ENCODE data around the gene CD44. TPM values are rescaled to one million over a fixed set of nuclear protein-coding genes. Genes with fewer than 3 reads are reported as not detected.

CD44 gene
- total and polyA plus RNA-seq, 10 of the 15 experiments (the other 5 are each of a cell fraction or from before 2014, with no cell fraction given), result 57.1 to 293 (median 120) TPM

DNA sequence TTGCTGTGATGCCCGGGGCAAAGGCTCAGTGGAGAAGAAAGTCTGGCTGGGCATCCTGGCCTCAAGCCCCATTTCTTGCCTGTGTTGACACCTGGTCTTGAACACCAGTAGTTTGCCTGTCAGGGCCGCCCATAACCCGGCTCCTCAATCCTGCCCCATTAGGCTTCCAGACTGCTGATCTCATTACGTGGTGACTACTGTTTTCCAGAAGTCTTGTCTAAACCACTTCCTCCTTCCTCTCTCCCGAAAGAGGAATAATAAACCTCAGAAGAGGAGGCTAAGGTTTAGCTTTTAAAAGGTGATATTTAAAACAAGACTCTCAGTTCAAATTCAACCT is 97.7 kb downstream of the CD44 start:
- Histone ChIP-seq H2AFZ (ENCODE audit: control insufficient read depth, low read depth, low read length) (no peak overlapping the region), H3K4me3 (no peak overlapping the region), H3K79me2 (ENCODE audit: control insufficient read depth, insufficient read depth, low read length) (no peaks in the 10 kb centered on the region), H4K20me1 (ENCODE audit: control insufficient read depth, insufficient read depth) (no peaks in the 10 kb centered on the region), H3K9me3 (replicated peaks; ENCODE audit: control insufficient read depth, insufficient read depth, low read length) (no peaks in the 10 kb centered on the region; the same call in 2 of the 3 replicates), H3K9ac (ENCODE audit: control insufficient read depth, insufficient read depth, low read length) (no peak overlapping the region), H3K4me2 (ENCODE audit: control insufficient read depth, insufficient read depth) (no peak overlapping the region), H3K36me3 (ENCODE audit: control insufficient read depth in 2 of 2, insufficient read depth in 2 of 2, low read length in 1 of 2) (no peaks in the 10 kb centered on the region), H3K27me3 (replicated peaks in 1 of 2; ENCODE audit: control insufficient read depth in 2 of 2, insufficient read depth in 2 of 2, low read length in 1 of 2) (no peaks in the 10 kb centered on the region), H3K27ac (ENCODE audit: control insufficient read depth, insufficient read depth) (no peak overlapping the region), H3K4me1 (ENCODE audit: control insufficient read depth, insufficient read depth, low read length) (peaks cover 19% of the 10 kb centered on the region)
- CTCF ChIA-PET, result interaction anchor here (1.0 to 11.7 kb wide), 13 partner anchors 54 to 310 kb away, joined by 3 to 98 read pairs (median 4); no protein-coding TSS in a partner anchor
- DNase-seq (ENCODE audit: low read depth, low spot score), result no peak
- no TSS peak for BruUV-seq (replicated peaks)
- FAIRE-seq, result no peak
- SMC1A ChIA-PET (ENCODE audit: uncharacterized antibody, unreplicated experiment), result interaction anchor here (1.0 to 6.5 kb wide), 15 partner anchors 9 to 311 kb away, joined by 3 to 64 read pairs (median 5); no protein-coding TSS in a partner anchor
- intact Hi-C loops (cut with micrococcal nuclease; ENCODE audit: unreplicated experiment) (loop anchor here (5.0 kb wide), 1 partner anchor 89 kb away; no protein-coding TSS in a partner anchor), in situ Hi-C loops (cut with MboI) (loop anchor here (5.0 kb wide), 2 partner anchors 239 to 314 kb away; no protein-coding TSS in a partner anchor)
- POLR2A ChIA-PET, result no interaction called here
- RAD21 ChIA-PET (ENCODE audit: unreplicated experiment), result interaction anchor here (1.0 to 7.4 kb wide), 7 partner anchors 36 to 312 kb away, joined by 4 to 79 read pairs (median 5); no protein-coding TSS in a partner anchor
- 69% methylated on average over 5 of the region's 5 CpGs for WGBS (ENCODE audit: insufficient coverage, insufficient replicate concordance, low lambda C conversion rate, missing lambda C conversion rate)
- no peak for ATAC-seq
- TF ChIP-seq ZNF274 (IDR thresholded peaks at IDR 0.05; ENCODE audit: insufficient read depth, insufficient read length) (no peak), CHD1 (IDR thresholded peaks at IDR 0.05; ENCODE audit: low read depth, low read length) (no peak), EP300 (IDR thresholded peaks at IDR 0.05; ENCODE audit: borderline replicate concordance in 1 of 2, control insufficient read depth in 1 of 2, low read depth in 2 of 2, low read length in 2 of 2) (no peak)

DNA sequence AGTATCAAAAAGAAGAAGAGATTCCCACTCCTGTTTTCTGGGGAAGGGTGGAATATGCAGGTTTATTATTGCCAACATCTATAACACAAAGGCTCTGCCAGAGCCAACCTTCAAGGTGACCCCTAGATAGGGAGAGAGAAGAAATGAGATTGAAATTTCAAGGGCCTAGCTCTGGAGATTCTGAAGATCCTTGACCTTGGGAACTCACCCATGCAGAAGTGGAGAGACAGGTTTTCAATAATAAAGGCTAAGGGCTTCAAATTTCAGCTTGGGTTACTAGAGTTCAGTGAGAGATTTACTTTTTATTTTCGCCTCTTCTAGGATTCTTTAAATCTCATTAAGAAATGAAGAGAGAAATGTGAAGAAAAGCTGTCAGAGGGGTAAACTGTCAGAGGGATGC is 98.4 kb downstream of the CD44 start:
- no peak for DNase-seq (ENCODE audit: low read depth, low spot score)
- no peaks in the 10 kb centered on the region for H3K27me3 ChIP-seq (replicated peaks in 1 of 2; ENCODE audit: control insufficient read depth in 2 of 2, insufficient read depth in 2 of 2, low read length in 1 of 2)
- in situ Hi-C loops (cut with MboI) (loop anchor here (5.0 kb wide), 2 partner anchors 240 to 315 kb away; no protein-coding TSS in a partner anchor), intact Hi-C loops (cut with micrococcal nuclease; ENCODE audit: unreplicated experiment) (loop anchor here (5.0 kb wide), 1 partner anchor 90 kb away; no protein-coding TSS in a partner anchor)
- TF ChIP-seq, protein P1, sequence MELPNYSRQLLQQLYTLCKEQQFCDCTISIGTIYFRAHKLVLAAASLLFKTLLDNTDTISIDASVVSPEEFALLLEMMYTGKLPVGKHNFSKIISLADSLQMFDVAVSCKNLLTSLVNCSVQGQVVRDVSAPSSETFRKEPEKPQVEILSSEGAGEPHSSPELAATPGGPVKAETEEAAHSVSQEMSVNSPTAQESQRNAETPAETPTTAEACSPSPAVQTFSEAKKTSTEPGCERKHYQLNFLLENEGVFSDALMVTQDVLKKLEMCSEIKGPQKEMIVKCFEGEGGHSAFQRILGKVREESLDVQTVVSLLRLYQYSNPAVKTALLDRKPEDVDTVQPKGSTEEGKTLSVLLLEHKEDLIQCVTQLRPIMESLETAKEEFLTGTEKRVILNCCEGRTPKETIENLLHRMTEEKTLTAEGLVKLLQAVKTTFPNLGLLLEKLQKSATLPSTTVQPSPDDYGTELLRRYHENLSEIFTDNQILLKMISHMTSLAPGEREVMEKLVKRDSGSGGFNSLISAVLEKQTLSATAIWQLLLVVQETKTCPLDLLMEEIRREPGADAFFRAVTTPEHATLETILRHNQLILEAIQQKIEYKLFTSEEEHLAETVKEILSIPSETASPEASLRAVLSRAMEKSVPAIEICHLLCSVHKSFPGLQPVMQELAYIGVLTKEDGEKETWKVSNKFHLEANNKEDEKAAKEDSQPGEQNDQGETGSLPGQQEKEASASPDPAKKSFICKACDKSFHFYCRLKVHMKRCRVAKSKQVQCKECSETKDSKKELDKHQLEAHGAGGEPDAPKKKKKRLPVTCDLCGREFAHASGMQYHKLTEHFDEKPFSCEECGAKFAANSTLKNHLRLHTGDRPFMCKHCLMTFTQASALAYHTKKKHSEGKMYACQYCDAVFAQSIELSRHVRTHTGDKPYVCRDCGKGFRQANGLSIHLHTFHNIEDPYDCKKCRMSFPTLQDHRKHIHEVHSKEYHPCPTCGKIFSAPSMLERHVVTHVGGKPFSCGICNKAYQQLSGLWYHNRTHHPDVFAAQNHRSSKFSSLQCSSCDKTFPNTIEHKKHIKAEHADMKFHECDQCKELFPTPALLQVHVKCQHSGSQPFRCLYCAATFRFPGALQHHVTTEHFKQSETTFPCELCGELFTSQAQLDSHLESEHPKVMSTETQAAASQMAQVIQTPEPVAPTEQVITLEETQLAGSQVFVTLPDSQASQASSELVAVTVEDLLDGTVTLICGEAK (IDR thresholded peaks at IDR 0.05; ENCODE audit: borderline replicate concordance), result no peak
- no peak overlapping the region for H2AFZ ChIP-seq (ENCODE audit: control insufficient read depth, low read depth, low read length)
- no TSS peak for BruUV-seq (replicated peaks)
- WGBS (ENCODE audit: insufficient coverage, insufficient replicate concordance, low lambda C conversion rate, missing lambda C conversion rate), result 89% methylated on average over 1 of the region's 1 CpG
- no peaks in the 10 kb centered on the region for H3K79me2 ChIP-seq (ENCODE audit: control insufficient read depth, insufficient read depth, low read length)
- FAIRE-seq, result no peak
- no peaks in the 10 kb centered on the region for H4K20me1 ChIP-seq (ENCODE audit: control insufficient read depth, insufficient read depth)
- peaks cover 19% of the 10 kb centered on the region for H3K4me1 ChIP-seq (ENCODE audit: control insufficient read depth, insufficient read depth, low read length)
- ATAC-seq, result no peak
- SMC1A ChIA-PET (ENCODE audit: uncharacterized antibody, unreplicated experiment), result interaction anchor here (0.9 to 6.5 kb wide), 29 partner anchors 12 to 312 kb away, joined by 3 to 64 read pairs (median 5); no protein-coding TSS in a partner anchor
- no peak overlapping the region for H3K4me2 ChIP-seq (ENCODE audit: control insufficient read depth, insufficient read depth)
- H3K36me3 ChIP-seq (ENCODE audit: control insufficient read depth in 2 of 2, insufficient read depth in 2 of 2, low read length in 1 of 2), result no peaks in the 10 kb centered on the region
- no peaks in the 10 kb centered on the region; the same call in 2 of the 3 replicates for H3K9me3 ChIP-seq (replicated peaks; ENCODE audit: control insufficient read depth, insufficient read depth, low read length)
- RAD21 ChIA-PET (ENCODE audit: unreplicated experiment), result interaction anchor here (0.7 to 7.4 kb wide), 20 partner anchors 38 to 312 kb away, joined by 3 to 79 read pairs (median 5); no protein-coding TSS in a partner anchor
- no peak overlapping the region for H3K9ac ChIP-seq (ENCODE audit: control insufficient read depth, insufficient read depth, low read length)
- no peak overlapping the region for H3K4me3 ChIP-seq
- no peak overlapping the region for H3K27ac ChIP-seq (ENCODE audit: control insufficient read depth, insufficient read depth)
- POLR2A ChIA-PET, result interaction anchor here (1.2 kb wide), 1 partner anchor 91 kb away, joined by 3 read pairs; no protein-coding TSS in a partner anchor
- CTCF ChIA-PET, result interaction anchor here (0.6 to 11.7 kb wide), 44 partner anchors 9 to 312 kb away, joined by 3 to 98 read pairs (median 4); no protein-coding TSS in a partner anchor

All from GM12878 (cell line).